Ectodermal cell (in vitro differentiated cells): Measurements from ENCODE around the gene NCOA3.
"Not testable (repeated sequence)": the region's sequence is repeated elsewhere in the genome, so short reads cannot be mapped to it uniquely, and the experiment has no call there.

ENCODE experiments used
- H3K27ac ChIP-seq: 2 replicates; pipeline ENCODE4 v1.7.0; 2013; ENCODE audit warnings: mild to moderate bottlenecking, low read depth, low read length; ENCODE audit not compliant: insufficient read depth, poor library complexity, severe bottlenecking
- H3K27me3 ChIP-seq: 2 replicates; pipeline ENCODE4 v1.7.0; 2013; ENCODE audit warnings: mild to moderate bottlenecking, low read length; ENCODE audit not compliant: insufficient read depth, control insufficient read depth, poor library complexity, severe bottlenecking
- H3K36me3 ChIP-seq: one replicate; pipeline ENCODE4 v1.7.0; 2013; ENCODE audit warnings: low read length; ENCODE audit not compliant: control insufficient read depth, insufficient read depth
- H3K4me1 ChIP-seq: one replicate; pipeline ENCODE4 v1.7.0; 2013; ENCODE audit warnings: low read length; ENCODE audit not compliant: control insufficient read depth, insufficient read depth
- H3K4me3 ChIP-seq: 2 replicates; pipeline ENCODE4 v1.7.0; 2013; ENCODE audit warnings: low read depth, low read length, control low read depth; ENCODE audit not compliant: insufficient read depth
- H3K9me3 ChIP-seq: 2 replicates; pipeline ENCODE4 v1.7.0; 2013; ENCODE audit warnings: mild to moderate bottlenecking, low read length, moderate library complexity; ENCODE audit not compliant: control insufficient read depth
- WGBS, 2 experiments: methylation state at CpG; one replicate each; pipeline ENCODE4 v1.1.7; 2013; ENCODE audit warnings: missing lambda C conversion rate in 2 of 2; 5-methylcytosine and 5-hydroxymethylcytosine counted together

The NCOA3 gene

GRCh38 chr20:47551841-47552240 is 50.2 kb downstream of the NCOA3 start:
- Histone ChIP-seq H3K9me3 (no peaks in the 10 kb centered on the region), H3K27ac (no peak overlapping the region), H3K4me3 (no peak overlapping the region), H3K36me3 (no peaks in the 10 kb centered on the region), H3K4me1 (peaks cover 9% of the 10 kb centered on the region), H3K27me3 (no peaks in the 10 kb centered on the region)

- peaks cover 17% of the 10 kb centered on the region for H3K4me1 ChIP-seq
- 91 to 93% methylated on average over 8 of the region's 9 CpGs for WGBS, 2 experiments
- H3K27ac ChIP-seq = no peak overlapping the region
- no peaks in the 10 kb centered on the region for H3K27me3 ChIP-seq
- no peaks in the 10 kb centered on the region for H3K9me3 ChIP-seq
- no peak overlapping the region for H3K4me3 ChIP-seq
- no peaks in the 10 kb centered on the region for H3K36me3 ChIP-seq
These were observed 51.3 kb downstream of the NCOA3 start for GRCh38 chr20:47552996-47553395.

- not testable (repeated sequence) for H3K9me3 ChIP-seq, H3K27me3 ChIP-seq, H3K4me3 ChIP-seq, H3K27ac ChIP-seq, H3K36me3 ChIP-seq
- WGBS, 2 experiments = no CpG with 5 or more reads among the region's 8 CpGs
- peaks cover 17% of the 10 kb centered on the region for H3K4me1 ChIP-seq
These were observed 52.0 kb downstream of the NCOA3 start for GRCh38 chr20:47553594-47554235.

GRCh38 chr20:47554283-47554682 is 52.6 kb downstream of the NCOA3 start:
- H3K27me3 ChIP-seq, H3K27ac ChIP-seq, H3K9me3 ChIP-seq, H3K36me3 ChIP-seq, H3K4me3 ChIP-seq: not testable (repeated sequence)
- peaks cover 17% of the 10 kb centered on the region for H3K4me1 ChIP-seq

- H3K36me3 ChIP-seq = no peaks in the 10 kb centered on the region
- H3K27ac ChIP-seq = no peak overlapping the region
- peaks cover 17% of the 10 kb centered on the region for H3K4me1 ChIP-seq
- H3K4me3 ChIP-seq = no peak overlapping the region
- no peaks in the 10 kb centered on the region for H3K9me3 ChIP-seq
- WGBS, 2 experiments = 76 to 100% methylated on average over 2 of the region's 2 CpGs
- H3K27me3 ChIP-seq = no peaks in the 10 kb centered on the region
These were observed 55.5 kb downstream of the NCOA3 start for GRCh38 chr20:47557218-47557617.

- H3K4me1 ChIP-seq = peaks cover 17% of the 10 kb centered on the region
- H3K9me3 ChIP-seq = no peaks in the 10 kb centered on the region
- peak overlapping the region; percentile 65 for H3K27ac ChIP-seq
- no peaks in the 10 kb centered on the region for H3K27me3 ChIP-seq
- H3K4me3 ChIP-seq = no peak overlapping the region
- H3K36me3 ChIP-seq = no peaks in the 10 kb centered on the region
- 6 to 8% methylated on average over 7 of the region's 7 CpGs for WGBS, 2 experiments
These were observed 56.1 kb downstream of the NCOA3 start for GRCh38 chr20:47557791-47558190.

GRCh38 chr20:47558295-47559066 is 56.8 kb downstream of the NCOA3 start:
- WGBS, 2 experiments = 73 to 74% methylated on average over 10 of the region's 10 CpGs
- H3K27me3 ChIP-seq = no peaks in the 10 kb centered on the region
- H3K9me3 ChIP-seq = no peaks in the 10 kb centered on the region
- peaks cover 17% of the 10 kb centered on the region for H3K4me1 ChIP-seq
- no peaks in the 10 kb centered on the region for H3K36me3 ChIP-seq
- H3K27ac ChIP-seq = no peak overlapping the region
- no peak overlapping the region for H3K4me3 ChIP-seq

GRCh38 chr20:47559141-47559540 is 57.5 kb downstream of the NCOA3 start:
- Histone ChIP-seq H3K4me1 (peaks cover 17% of the 10 kb centered on the region), H3K27ac (no peak overlapping the region), H3K27me3 (no peaks in the 10 kb centered on the region), H3K9me3 (no peaks in the 10 kb centered on the region), H3K36me3 (no peaks in the 10 kb centered on the region), H3K4me3 (no peak overlapping the region)

- Histone ChIP-seq H3K4me3 (no peak overlapping the region), H3K9me3 (no peaks in the 10 kb centered on the region), H3K27ac (no peak overlapping the region), H3K27me3 (no peaks in the 10 kb centered on the region), H3K36me3 (no peaks in the 10 kb centered on the region), H3K4me1 (peaks cover 13% of the 10 kb centered on the region)
- 91 to 96% methylated on average over 3 of the region's 3 CpGs for WGBS, 2 experiments
These were observed 59.5 kb downstream of the NCOA3 start for GRCh38 chr20:47561180-47561579.

- 94 to 99% methylated on average over 3 to 4 of the region's 4 CpGs for WGBS, 2 experiments
These were observed 60.2 kb downstream of the NCOA3 start for GRCh38 chr20:47561603-47562583.

More at GRCh38 chr20:47561603-47562583, 60.2 kb downstream of the NCOA3 start:
- Histone ChIP-seq H3K27me3 (no peaks in the 10 kb centered on the region), H3K4me1 (peaks cover 8% of the 10 kb centered on the region), H3K27ac (no peak overlapping the region), H3K36me3 (no peaks in the 10 kb centered on the region), H3K9me3 (no peaks in the 10 kb centered on the region), H3K4me3 (no peak overlapping the region)
